Testis (tissue), 2 donors: ENCODE measurements around the gene CUTC.
A peak's percentile ranks its signal among the peaks of the same experiment; 100 is the strongest.

ENCODE experiments used
- CTCF ChIP-seq, 3 experiments: fragments of 450-650 bp in 2 of 3; fragments of 200-600 bp in 1 of 3; sonication (generic) in 1 of 3; IDR thresholded peaks; one replicate each; pipeline ENCODE4 v1.5.1; 2016 to 2019; ENCODE audit warnings: antibody characterized with exemption in 3 of 3, mild to moderate bottlenecking in 2 of 3, moderate library complexity in 1 of 3
- POLR2A ChIP-seq: fragments of 450-650 bp; IDR thresholded peaks from one replicate; pipeline ENCODE4 v1.6.1; 2017; ENCODE audit warnings: antibody characterized with exemption, mild to moderate bottlenecking, moderate library complexity

GRCh38 chr10:99711129-99711719 lies 20.8 kb upstream of the CUTC start:
- TF ChIP-seq CTCF (IDR thresholded peaks at IDR 0.05) = peak in 2 of 3 experiments; percentile 19 to 28
- no peak for TF ChIP-seq POLR2A
